Heart right ventricle (tissue), 16 donors: Measurements from ENCODE around the gene CCNA2. TPM values are rescaled to one million over a fixed set of nuclear protein-coding genes. Genes with fewer than 3 reads are reported as not detected.

ENCODE experiments used
- ATAC-seq, 8 donors: fragments of 200-7000 bp; cut with Tn5 transposase; one replicate each; pipeline ENCODE4 v1.9.1; 2020; ENCODE audit warnings: mild to moderate bottlenecking in 8 of 8, moderate library complexity in 8 of 8, moderate number of reproducible peaks in 1 of 8
- DNase-seq, 2 donors: peaks; one replicate each; pipeline ENCODE4 v3.0.0-alpha.2; 2020
- H3K27ac ChIP-seq, 10 donors: fragments of 200-600 bp; sonication (generic) in 2 of 10; one replicate each; pipeline versions ENCODE4 v1.5.0 to v1.8.0; 2020 to 2022; ENCODE audit warnings: mild to moderate bottlenecking in 3 of 10
- H3K27me3 ChIP-seq, 7 donors: fragments of 200-600 bp; one replicate each; pipeline ENCODE4 v1.8.0; 2021 to 2022; ENCODE audit warnings: mild to moderate bottlenecking in 2 of 7
- H3K36me3 ChIP-seq, 9 donors: fragments of 200-600 bp; sonication (generic) in 1 of 9; one replicate each; pipeline versions ENCODE4 v1.5.0 to v1.8.0; 2020 to 2022; ENCODE audit warnings: mild to moderate bottlenecking in 2 of 9
- H3K4me1 ChIP-seq, 9 donors: fragments of 200-600 bp; sonication (generic) in 1 of 9; one replicate each; pipeline versions ENCODE4 v1.5.0 to v1.8.0; 2020 to 2022; ENCODE audit warnings: mild to moderate bottlenecking in 4 of 9
- H3K4me3 ChIP-seq, 10 donors: fragments of 200-600 bp; sonication (generic) in 2 of 10; one replicate each; pipeline versions ENCODE4 v1.5.0 to v1.8.0; 2020 to 2022; ENCODE audit warnings: mild to moderate bottlenecking in 7 of 10, moderate library complexity in 2 of 10
- H3K9me3 ChIP-seq, 11 donors: fragments of 200-600 bp in 10 of 11; sonication (generic) in 2 of 11; one replicate each; pipeline versions ENCODE4 v1.5.0 to v1.8.0; 2013 to 2022; ENCODE audit warnings: mild to moderate bottlenecking in 2 of 11, control low read depth in 1 of 11, moderate library complexity in 1 of 11
- CTCF ChIP-seq, 9 donors: fragments of 200-600 bp; sonication (generic) in 2 of 9; IDR thresholded peaks; one replicate each; pipeline versions ENCODE4 v1.5.0 to v1.8.0; 2021 to 2022; ENCODE audit warnings: antibody characterized with exemption in 9 of 9, mild to moderate bottlenecking in 5 of 9, moderate library complexity in 1 of 9
- WGBS, 2 donors: extraction: QIAGEN DNeasy Blood & Tissue Kit; methylation state at CpG; one replicate each; pipeline ENCODE4 v1.1.7; 2013; ENCODE audit warnings: inconsistent platforms in 1 of 2; 5-methylcytosine and 5-hydroxymethylcytosine counted together
- intact Hi-C, 10 donors: fragments of 100-400 bp; cut with DNase I; formaldehyde crosslinking; loops; one replicate each; pipeline versions ENCODE4 v1.11.1 to v1.14.2; 2022
- polyA plus RNA-seq, 2 donors: library from polyadenylated mRNA; stranded (reverse); fragments of 200-250 nt; gene quantifications; one replicate each; pipeline ENCODE4 v1.2.3, GENCODE V29; 2013
- total RNA-seq, 10 donors: library from RNA; stranded (reverse); fragmentation: NEBNext Ultra II Directional in 3 of 10; extraction: Animal tissue kit (Norgen Biotek cat#: 25700) in 3 of 10; gene quantifications; one replicate each; pipeline versions ENCODE4 v1.2.1 to v1.2.4, GENCODE V29; 2021 to 2023
- donor health status: Arrhythmogenic right ventricular cardiomyopathy.
- donor health status: ischemic (EF 13 %, LVEDD 7.1; RV severe dilation, severe dysfunction).
- donor health status: healthy with polysubstance abuse.
- donor health status: DM: no; HTN: yes; CAD: no.
- donor health status: DM: no; HTN: no; CAD: no.
- donor health status: ischemic (EF 25% LVEDD 6.9; RV normal size, moderate dysfunction).
- donor health status: ischemic (EF 25% LVEDD 5.7; RV mildly dilated, moderate dysfunction).
- donor health status: healthy.
- donor health status: DM: yes; HTN: yes; CAD: no.
- donor health status: Ischemic cardiomyopathy.
- donor health status: ischemic (EF 35%, LVEDD 5.7; RV mildly dilated, moderate dysfunction).
- donor health status: nonischemic (EF 11% LVEDD 7.7; RV severe dilation, severe dysfunction).
- donor health status: DM: yes; HTN: yes; CAD: no.
- donor health status: PGD.
- donor health status: ischemic (EF 29% LVEDD 5.4; RV normal size, mild dysfunction).
- donor health status: nonischemic (EF 23%, LVEDD 6.1; RV moderate dilation, normal function).

CCNA2 gene
- total and polyA plus RNA-seq, 12 donors: 0.07 to 5.8 (median 0.46) TPM; not detected in 2

- H3K27me3 ChIP-seq: no peaks in the 10 kb centered on the region
- H3K27ac ChIP-seq: no peak overlapping the region
- peaks cover 0 to 62% (median 31%) of the 10 kb centered on the region in 9 donors for H3K36me3 ChIP-seq
- H3K4me1 ChIP-seq: peaks cover 0 to 28% (median 8%) of the 10 kb centered on the region in 9 donors
- no peak for DNase-seq
- no peak for TF ChIP-seq CTCF (IDR thresholded peaks at IDR 0.05)
- 47 to 85% methylated on average over 1 of the region's 1 CpG for WGBS, 2 donors
- intact Hi-C loops: no loop called here
- no peak for ATAC-seq
- no peak overlapping the region for H3K4me3 ChIP-seq
- H3K9me3 ChIP-seq: no peaks in the 10 kb centered on the region
These were observed 4.3 kb downstream of the CCNA2 start for GRCh38 chr4:121819216-121819965.

GRCh38 chr4:121818215-121818614 is 5.5 kb downstream of the CCNA2 start:
- Histone ChIP-seq H3K27ac (no peak overlapping the region), H3K4me3 (no peak overlapping the region), H3K27me3 (no peaks in the 10 kb centered on the region), H3K36me3 (peaks cover 0 to 74% (median 41%) of the 10 kb centered on the region in 9 donors), H3K4me1 (peaks cover 0 to 23% (median 5%) of the 10 kb centered on the region in 9 donors), H3K9me3 (no peaks in the 10 kb centered on the region)
- WGBS, 2 donors: 47 to 58% methylated on average over 1 of the region's 1 CpG
- TF ChIP-seq CTCF (IDR thresholded peaks at IDR 0.05): no peak
- DNase-seq (no peak), ATAC-seq (no peak)
- intact Hi-C loops: no loop called here

- peaks cover 0 to 18% (median 0%) of the 10 kb centered on the region in 9 donors for H3K4me1 ChIP-seq
- no peak overlapping the region for H3K4me3 ChIP-seq
- H3K27ac ChIP-seq: no peak overlapping the region
- H3K36me3 ChIP-seq: peaks cover 0 to 79% (median 46%) of the 10 kb centered on the region in 9 donors
- WGBS, 2 donors: 78 to 84% methylated on average over 1 of the region's 1 CpG
- intact Hi-C loops: no loop called here
- H3K27me3 ChIP-seq: no peaks in the 10 kb centered on the region
- H3K9me3 ChIP-seq: no peaks in the 10 kb centered on the region
- TF ChIP-seq CTCF (IDR thresholded peaks at IDR 0.05): no peak
- ATAC-seq (no peak), DNase-seq (no peak)
These were observed 6.0 kb downstream of the CCNA2 start for GRCh38 chr4:121817701-121818100.

GRCh38 chr4:121817006-121817405 is 6.7 kb downstream of the CCNA2 start:
- intact Hi-C loops: no loop called here
- no peak for ATAC-seq
- H3K4me1 ChIP-seq: peaks cover 0 to 11% (median 0%) of the 10 kb centered on the region in 9 donors
- H3K4me3 ChIP-seq: no peak overlapping the region
- WGBS, 2 donors: 93 to 95% methylated on average over 3 of the region's 3 CpGs
- no peaks in the 10 kb centered on the region for H3K9me3 ChIP-seq
- H3K27ac ChIP-seq: no peak overlapping the region
- no peak for DNase-seq
- no peaks in the 10 kb centered on the region for H3K27me3 ChIP-seq
- H3K36me3 ChIP-seq: peaks cover 0 to 86% (median 49%) of the 10 kb centered on the region in 9 donors
- no peak for TF ChIP-seq CTCF (IDR thresholded peaks at IDR 0.05)
